GM21786 (cell line): Measurements from ENCODE around the gene TCHP.

Experiments
- ATAC-seq: cut with Tn5 transposase; IDR thresholded peaks from one replicate; pipeline ENCODE4 v1.9.1; 2021; ENCODE audit not compliant: unreplicated experiment

TCHP gene

DNA sequence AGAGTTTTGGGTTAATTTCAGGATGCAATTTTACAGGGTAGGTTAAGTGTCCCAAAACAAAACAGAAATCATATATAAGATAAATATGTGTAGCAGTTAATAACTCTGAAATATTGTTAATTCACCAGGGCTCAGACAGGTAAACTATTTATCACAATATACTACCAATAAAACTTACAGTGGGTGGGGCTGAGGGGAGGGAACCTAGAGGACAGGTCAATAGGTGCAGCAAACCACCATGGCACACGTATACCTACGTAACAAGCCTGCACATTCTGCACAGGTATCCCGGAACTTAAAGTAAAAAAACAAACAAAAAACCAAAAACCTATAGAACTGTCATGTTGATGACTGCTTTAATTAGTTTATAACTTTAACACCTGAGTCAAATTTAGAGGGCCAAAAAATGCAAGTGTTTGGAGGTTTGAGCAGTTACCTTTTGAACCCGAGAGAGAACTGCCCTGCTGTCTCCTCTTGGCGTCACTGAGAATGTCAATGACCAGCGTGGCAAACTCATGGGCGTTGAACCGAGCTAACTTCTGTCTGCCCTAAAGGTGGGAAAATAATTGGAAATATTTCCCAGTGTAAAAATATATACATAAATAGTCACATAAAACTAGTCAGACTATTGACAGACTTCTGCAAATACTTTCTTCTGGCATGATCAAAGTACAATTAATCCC is 59.5 kb downstream of the TCHP start:
- no peak for ATAC-seq

DNA sequence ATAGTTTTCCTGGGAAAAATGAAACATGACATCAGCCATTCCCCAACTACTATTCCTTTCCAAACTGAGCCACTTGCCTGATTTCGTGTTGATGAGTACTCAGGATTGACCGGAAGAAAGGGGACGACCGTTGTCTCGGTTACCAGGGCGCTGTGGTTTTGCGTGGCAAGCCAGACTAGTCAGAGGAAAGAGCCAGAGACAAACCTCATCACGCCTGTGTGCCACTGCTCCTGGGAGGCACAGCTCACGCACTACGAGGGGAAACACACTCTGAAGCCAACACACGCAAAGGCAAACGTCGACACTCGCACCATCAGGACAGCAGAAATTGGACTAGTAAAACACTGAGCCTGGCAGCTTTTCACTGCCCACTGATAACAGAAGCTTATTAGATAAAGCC is 61.1 kb downstream of the TCHP start:
- no peak for ATAC-seq

DNA sequence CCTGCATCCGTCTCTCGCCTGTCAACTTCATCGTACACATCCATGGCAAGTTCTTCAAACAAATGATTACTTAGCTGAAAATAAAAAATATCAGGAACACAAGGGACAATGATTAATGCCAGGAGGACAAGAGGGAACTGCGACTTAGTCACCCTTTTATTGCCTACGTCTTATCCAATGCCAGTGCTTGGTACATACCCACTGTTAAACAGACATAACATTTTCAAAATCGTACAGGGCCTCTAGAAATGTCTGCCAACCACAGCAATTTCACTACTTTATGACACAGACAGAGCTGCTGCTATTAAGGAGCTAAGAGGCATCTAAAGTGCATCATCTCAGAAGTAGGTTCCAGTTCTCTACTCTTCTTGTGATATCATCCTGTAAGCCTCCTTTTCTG is 61.5 kb downstream of the TCHP start:
- ATAC-seq = no peak

GRCh38 chr12:109962398-109962797 is 62.3 kb downstream of the TCHP start:
- no peak for ATAC-seq

DNA sequence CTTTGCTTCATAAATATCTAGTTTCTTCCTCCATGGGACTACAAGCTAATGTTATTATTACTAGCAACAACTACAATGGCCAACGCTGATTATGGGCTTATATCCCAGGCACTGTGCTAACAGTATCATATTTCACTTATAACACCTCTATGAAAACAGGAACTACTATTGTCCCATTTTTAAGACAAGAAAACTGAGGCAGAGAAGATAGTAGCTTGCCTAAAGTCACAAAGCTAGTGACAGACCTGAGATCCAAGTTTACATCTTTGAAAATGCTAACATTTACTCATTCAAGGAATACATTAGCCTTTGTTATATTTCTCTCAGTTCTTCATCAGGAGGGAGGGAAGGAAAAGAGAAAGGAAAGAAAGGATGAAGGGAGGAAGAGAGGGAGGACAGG is 63.3 kb downstream of the TCHP start:
- no peak for ATAC-seq

- no peak for ATAC-seq
Measured at GRCh38 chr12:109963743-109964429, 63.8 kb downstream of the TCHP start.

DNA sequence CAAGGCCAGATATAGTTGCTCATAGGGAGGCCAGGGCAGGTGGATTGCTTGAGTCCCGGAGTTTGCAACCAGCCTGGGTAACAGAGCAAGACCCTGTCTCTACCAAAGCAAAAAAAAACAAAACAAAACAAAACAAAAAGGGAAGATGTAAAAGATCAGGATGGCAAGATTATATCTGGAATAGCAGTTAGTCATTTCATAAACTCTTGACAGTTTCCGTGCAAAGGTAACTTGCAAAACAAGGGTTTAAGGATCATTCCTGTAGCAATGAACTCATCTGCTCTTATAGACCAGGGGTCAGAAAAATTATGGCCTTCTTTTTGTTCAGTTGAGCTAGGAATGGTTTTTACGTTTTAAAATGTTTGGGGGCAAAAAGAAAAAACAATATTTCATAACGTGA is 66.5 kb downstream of the TCHP start:
- no peak for ATAC-seq

GRCh38 chr12:109967383-109968031 is 67.4 kb downstream of the TCHP start:
- no peak for ATAC-seq
